K562 (cell line): ENCODE data around the gene OPHN1. TPM values are rescaled to one million over a fixed set of nuclear protein-coding genes. Genes with fewer than 3 reads are reported as not detected.

Experiments
- CBFA2T3 ChIP-seq: fragments of 450-650 bp; IDR thresholded peaks from 2 replicates; pipeline ENCODE4 v1.6.1; 2017
- CHD1 ChIP-seq: fragments of 200-600 bp; sonication (generic); IDR thresholded peaks from one replicate; pipeline ENCODE4 v1.6.1; 2012; ENCODE audit warnings: mild to moderate bottlenecking, moderate library complexity, low read length, inconsistent platforms
- EP400 ChIP-seq: fragments of 450-650 bp; IDR thresholded peaks from 2 replicates; pipeline ENCODE4 v1.6.1; 2017; ENCODE audit warnings: antibody characterized with exemption, mild to moderate bottlenecking, moderate library complexity
- GATA2 ChIP-seq: sonication (generic); formaldehyde crosslinking; IDR thresholded peaks from 2 replicates; pipeline ENCODE4 v1.4.0; 2020; ENCODE audit warnings: mild to moderate bottlenecking, missing genetic modification reagents
- HMGN3 ChIP-seq: IDR thresholded peaks from 2 replicates; pipeline ENCODE4 v1.6.1; 2011; ENCODE audit warnings: borderline replicate concordance, low read depth, mild to moderate bottlenecking, mixed read lengths, low read length; ENCODE audit not compliant: insufficient read length; ENCODE audit errors: extremely low read depth
- KLF6 ChIP-seq: fragments of 250-450 bp; sonication (Bioruptor Pico); IDR thresholded peaks from 2 replicates; pipeline ENCODE4 v1.4.0; 2020; ENCODE audit warnings: mild to moderate bottlenecking, moderate library complexity, borderline replicate concordance
- MYC ChIP-seq, 2 experiments: fragments of 250-450 bp in 1 of 2; sonication (Bioruptor Pico) in 1 of 2; IDR thresholded peaks; 2 replicates each; pipeline versions ENCODE4 v1.5.1 to v1.6.1; 2012 to 2021; ENCODE audit warnings: low read depth in 2 of 2, borderline replicate concordance in 1 of 2, improper control_type of control experiment in 1 of 2, low read length in 1 of 2, mild to moderate bottlenecking in 1 of 2, moderate library complexity in 1 of 2
- NCOA4 ChIP-seq: fragments of 450-650 bp; IDR thresholded peaks from 2 replicates; pipeline ENCODE4 v1.6.1; 2018; ENCODE audit warnings: mild to moderate bottlenecking; ENCODE audit not compliant: partially characterized antibody
- NCOR1 ChIP-seq: fragments of 450-650 bp; IDR thresholded peaks from 2 replicates; pipeline ENCODE4 v1.6.1; 2016; ENCODE audit warnings: mild to moderate bottlenecking, moderate library complexity
- NR2C1 ChIP-seq, 2 experiments: fragments of 450-650 bp; IDR thresholded peaks; 2 replicates each; pipeline ENCODE4 v1.6.1; 2017; ENCODE audit warnings: mild to moderate bottlenecking in 2 of 2, antibody characterized with exemption in 1 of 2, inconsistent platforms in 1 of 2, missing compliant biosample characterization in 1 of 2, missing genetic modification characterization in 1 of 2
- NUFIP1 ChIP-seq: fragments of 450-650 bp; IDR thresholded peaks from 2 replicates; pipeline ENCODE4 v1.6.1; 2018; ENCODE audit not compliant: partially characterized antibody
- PHF21A ChIP-seq: fragments of 450-650 bp; IDR thresholded peaks from 2 replicates; pipeline ENCODE4 v1.6.1; 2017; ENCODE audit warnings: low read depth, borderline replicate concordance
- PRPF4 ChIP-seq: fragments of 200-400 bp; formaldehyde crosslinking; IDR thresholded peaks from one replicate; pipeline ENCODE4 v1.6.1; 2017; ENCODE audit warnings: low read length, low read depth, mild to moderate bottlenecking; ENCODE audit not compliant: insufficient read depth, poor library complexity, severe bottlenecking
- RHOXF2B ChIP-seq: fragments of 250-450 bp; sonication (Bioruptor Pico); conservative IDR thresholded peaks from 2 replicates; pipeline ENCODE4 v1.5.1; 2021
- SMAD4 ChIP-seq: fragments of 250-450 bp; sonication (Bioruptor Pico); conservative IDR thresholded peaks from 2 replicates; pipeline ENCODE4 v1.8.0; 2021; ENCODE audit warnings: inconsistent platforms, mild to moderate bottlenecking, moderate library complexity
- TAL1 ChIP-seq: fragments of 450-650 bp; IDR thresholded peaks from 2 replicates; pipeline ENCODE4 v1.6.1; 2016; ENCODE audit warnings: mild to moderate bottlenecking
- TBP ChIP-seq: optimal IDR thresholded peaks from 2 replicates; pipeline ENCODE3; 2011; ENCODE audit warnings: low read depth, low read length, improper control_type of control experiment
- TRIM24 ChIP-seq, 2 experiments: fragments of 450-650 bp; IDR thresholded peaks; 2 replicates each; pipeline ENCODE4 v1.6.1; 2016
- ZBTB43 ChIP-seq: sonication (generic); formaldehyde crosslinking; IDR thresholded peaks from 2 replicates; pipeline ENCODE4 v1.8.0; 2023; ENCODE audit warnings: mild to moderate bottlenecking, missing genetic modification reagents
- ZEB2 ChIP-seq: fragments of 450-650 bp; IDR thresholded peaks from 2 replicates; pipeline ENCODE4 v1.6.1; 2016
- ZFP30 ChIP-seq: fragments of 250-450 bp; sonication (Bioruptor Pico); IDR thresholded peaks from 2 replicates; pipeline ENCODE4 v1.8.0; 2022; ENCODE audit warnings: moderate library complexity, mild to moderate bottlenecking, inconsistent platforms, borderline replicate concordance
- ZNF23 ChIP-seq: fragments of 250-450 bp; sonication (Bioruptor Pico); IDR thresholded peaks from 2 replicates; pipeline ENCODE4 v1.4.0; 2020; ENCODE audit warnings: mild to moderate bottlenecking
- ZNF586 ChIP-seq: fragments of 450-650 bp; formaldehyde crosslinking; conservative IDR thresholded peaks from 2 replicates; pipeline ENCODE4 v1.4.0; 2020; ENCODE audit warnings: mild to moderate bottlenecking, moderate library complexity
- polyA plus RNA-seq, 8 experiments: library from polyadenylated mRNA; depleted of rRNA in 4 of 8; stranded (reverse) in 5 of 8; unstranded in 3 of 8; fragments of >200 nt; fragmentation: Nextera tagmentation in 2 of 8; fragmentation: Illumina TruSeq in 1 of 8; extraction: Ambion mirVana in 2 of 8; extraction: Trizol in 1 of 8; gene quantifications; 2 replicates each; pipeline versions ENCODE4 v1.2.1 to v1.2.3, GENCODE V29; 2011 to 2014; ENCODE audit warnings: inconsistent platforms in 1 of 8, missing spikeins in 1 of 8
- total RNA-seq, 7 experiments: library from RNA; depleted of rRNA in 6 of 7; stranded (reverse); fragments of >200 nt in 6 of 7; fragmentation: Illumina TruSeq in 2 of 7; extraction: Trizol in 2 of 7; gene quantifications; 2 replicates each; pipeline versions ENCODE4 v1.2.1 to v1.2.3, GENCODE V29; 2011 to 2021; ENCODE audit warnings: low replicate concordance in 1 of 7
- TF ChIP-seq, protein P1 (sequence below): sonication (generic); IDR thresholded peaks from 2 replicates; pipeline ENCODE4 v1.6.1; 2016
- TF ChIP-seq, protein P2 (sequence below): fragments of 250-450 bp; sonication (Bioruptor Pico); IDR thresholded peaks from 2 replicates; pipeline ENCODE4 v1.4.0; 2020; ENCODE audit warnings: mild to moderate bottlenecking
- TF ChIP-seq, protein P3 (sequence below): fragments of 250-450 bp; sonication (Bioruptor Pico); IDR thresholded peaks from 2 replicates; pipeline ENCODE4 v1.5.0; 2020; ENCODE audit warnings: mild to moderate bottlenecking

The OPHN1 gene
- total and polyA plus RNA-seq, 9 of the 15 experiments (the other 6 are each of a cell fraction or from before 2014, with no cell fraction given), result 0.28 to 1.8 (median 1.0) TPM

DNA sequence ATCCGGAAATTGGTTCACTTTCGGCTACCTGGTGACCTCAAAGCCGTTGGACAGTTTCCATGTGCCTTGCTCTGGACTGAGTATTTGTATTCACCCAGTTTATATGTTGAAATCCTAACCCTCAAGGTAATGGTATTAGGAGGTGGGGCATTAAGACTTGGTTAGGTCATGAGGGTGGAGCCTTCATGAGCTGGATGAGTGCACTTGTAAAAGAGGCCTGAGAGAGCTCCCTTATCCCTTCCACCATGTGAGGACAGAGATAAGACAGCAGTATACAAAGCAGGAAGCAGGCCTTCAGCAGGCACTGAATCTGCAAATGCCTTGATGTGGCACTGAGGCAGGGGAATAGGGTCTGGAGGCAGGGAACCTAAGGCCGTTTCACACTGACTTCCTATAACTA is 5.3 kb upstream of the OPHN1 start (continued):
- no peak for TF ChIP-seq KLF6 (CRISPR knock-in tag)
- no peak for TF ChIP-seq PRPF4
- peak; percentile 63 for TF ChIP-seq NCOR1
- no peak for TF ChIP-seq RHOXF2B (CRISPR knock-in tag)
- no peak for TF ChIP-seq TRIM24 (IDR thresholded peaks at IDR 0.05)
- TF ChIP-seq ZEB2, result no peak
- TF ChIP-seq, protein P1, sequence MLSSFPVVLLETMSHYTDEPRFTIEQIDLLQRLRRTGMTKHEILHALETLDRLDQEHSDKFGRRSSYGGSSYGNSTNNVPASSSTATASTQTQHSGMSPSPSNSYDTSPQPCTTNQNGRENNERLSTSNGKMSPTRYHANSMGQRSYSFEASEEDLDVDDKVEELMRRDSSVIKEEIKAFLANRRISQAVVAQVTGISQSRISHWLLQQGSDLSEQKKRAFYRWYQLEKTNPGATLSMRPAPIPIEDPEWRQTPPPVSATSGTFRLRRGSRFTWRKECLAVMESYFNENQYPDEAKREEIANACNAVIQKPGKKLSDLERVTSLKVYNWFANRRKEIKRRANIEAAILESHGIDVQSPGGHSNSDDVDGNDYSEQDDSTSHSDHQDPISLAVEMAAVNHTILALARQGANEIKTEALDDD, result peak; percentile 57
- TF ChIP-seq ZFP30 (CRISPR knock-in tag), result no peak
- TF ChIP-seq TAL1, result peak; percentile 79
- TF ChIP-seq ZNF586 (CRISPR knock-in tag), result no peak
- TF ChIP-seq SMAD4 (CRISPR knock-in tag), result no peak
- peak; percentile 62 for TF ChIP-seq GATA2
- no peak for TF ChIP-seq ZBTB43
- TF ChIP-seq NR2C1 (IDR thresholded peaks at IDR 0.05), result no peak
- TF ChIP-seq NR2C1 (tag; IDR thresholded peaks at IDR 0.05), result no peak
- peak; percentile 86 for TF ChIP-seq CBFA2T3
- TF ChIP-seq EP400, result 0 out of 2 replicates have a peak, but pooled peaks have one; percentile 23
- TF ChIP-seq, protein P2, sequence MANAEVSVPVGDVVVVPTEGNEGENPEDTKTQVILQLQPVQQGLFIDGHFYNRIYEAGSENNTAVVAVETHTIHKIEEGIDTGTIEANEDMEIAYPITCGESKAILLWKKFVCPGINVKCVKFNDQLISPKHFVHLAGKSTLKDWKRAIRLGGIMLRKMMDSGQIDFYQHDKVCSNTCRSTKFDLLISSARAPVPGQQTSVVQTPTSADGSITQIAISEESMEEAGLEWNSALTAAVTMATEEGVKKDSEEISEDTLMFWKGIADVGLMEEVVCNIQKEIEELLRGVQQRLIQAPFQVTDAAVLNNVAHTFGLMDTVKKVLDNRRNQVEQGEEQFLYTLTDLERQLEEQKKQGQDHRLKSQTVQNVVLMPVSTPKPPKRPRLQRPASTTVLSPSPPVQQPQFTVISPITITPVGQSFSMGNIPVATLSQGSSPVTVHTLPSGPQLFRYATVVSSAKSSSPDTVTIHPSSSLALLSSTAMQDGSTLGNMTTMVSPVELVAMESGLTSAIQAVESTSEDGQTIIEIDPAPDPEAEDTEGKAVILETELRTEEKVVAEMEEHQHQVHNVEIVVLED (CRISPR knock-in tag), result no peak
- TF ChIP-seq TBP, result no peak
- TF ChIP-seq ZNF23 (CRISPR knock-in tag), result no peak
- no peak for TF ChIP-seq CHD1
- TF ChIP-seq PHF21A, result no peak
- no peak for TF ChIP-seq HMGN3
- no peak for TF ChIP-seq NCOA4
- TF ChIP-seq NUFIP1, result no peak
- TF ChIP-seq MYC (IDR thresholded peaks at IDR 0.05; ENCODE audit: low read depth, low read length), result 0 out of 2 replicates have a peak, but pooled peaks have one; percentile 17
- no peak for TF ChIP-seq MYC (CRISPR knock-in tag; IDR thresholded peaks at IDR 0.05; ENCODE audit: borderline replicate concordance, low read depth)
- TF ChIP-seq, protein P3, sequence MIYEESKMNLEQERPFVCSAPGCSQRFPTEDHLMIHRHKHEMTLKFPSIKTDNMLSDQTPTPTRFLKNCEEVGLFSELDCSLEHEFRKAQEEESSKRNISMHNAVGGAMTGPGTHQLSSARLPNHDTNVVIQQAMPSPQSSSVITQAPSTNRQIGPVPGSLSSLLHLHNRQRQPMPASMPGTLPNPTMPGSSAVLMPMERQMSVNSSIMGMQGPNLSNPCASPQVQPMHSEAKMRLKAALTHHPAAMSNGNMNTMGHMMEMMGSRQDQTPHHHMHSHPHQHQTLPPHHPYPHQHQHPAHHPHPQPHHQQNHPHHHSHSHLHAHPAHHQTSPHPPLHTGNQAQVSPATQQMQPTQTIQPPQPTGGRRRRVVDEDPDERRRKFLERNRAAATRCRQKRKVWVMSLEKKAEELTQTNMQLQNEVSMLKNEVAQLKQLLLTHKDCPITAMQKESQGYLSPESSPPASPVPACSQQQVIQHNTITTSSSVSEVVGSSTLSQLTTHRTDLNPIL, result no peak
